DND-41 (cell line): ENCODE results near the gene XRN2.
"Not testable (repeated sequence)": the region's sequence is repeated elsewhere in the genome, so short reads cannot be mapped to it uniquely, and the experiment has no call there.

Source experiments
- CTCF ChIP-seq: IDR thresholded peaks from 2 replicates; pipeline ENCODE4 v1.5.1; 2012; ENCODE audit warnings: borderline replicate concordance, low read length, moderate library complexity, mild to moderate bottlenecking; ENCODE audit not compliant: poor library complexity, severe bottlenecking; ENCODE audit errors: extremely low read depth
- EZH2 ChIP-seq: IDR thresholded peaks from 3 replicates; pipeline ENCODE4 v1.6.1; 2012; ENCODE audit warnings: borderline replicate concordance, low read depth, mild to moderate bottlenecking, moderate library complexity, low read length, inconsistent platforms; ENCODE audit not compliant: severe bottlenecking

DNA sequence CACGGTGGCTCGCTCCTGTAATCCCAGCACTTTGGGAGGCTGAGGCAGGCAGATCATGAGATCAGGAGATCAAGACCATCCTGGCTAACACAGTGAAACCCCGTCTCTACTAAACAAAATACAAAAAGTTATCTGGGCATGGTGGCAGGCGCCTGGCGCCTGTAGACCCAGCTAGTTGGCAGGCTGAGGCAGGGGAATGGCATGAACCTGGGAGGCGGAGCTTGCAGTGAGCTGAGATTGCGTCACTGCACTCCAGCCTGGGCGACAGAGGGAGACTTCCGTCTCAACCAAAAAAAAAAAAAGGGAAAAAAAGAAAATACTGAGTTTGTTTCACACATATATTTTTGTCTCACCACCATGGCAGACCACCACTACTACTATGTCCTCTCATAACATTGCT, 63.1 kb downstream of the XRN2 start:
- not testable (repeated sequence) for TF ChIP-seq CTCF, EZH2
